HEK293 (cell line): ENCODE results near the gene GPHN.

Source experiments
- CTCF ChIP-seq: fragments of 450-650 bp; formaldehyde crosslinking; IDR thresholded peaks from 2 replicates; pipeline ENCODE4 v1.5.1; 2016; ENCODE audit warnings: missing biosample characterization, missing genetic modification characterization
- ZBTB1 ChIP-seq: fragments of 450-650 bp; formaldehyde crosslinking; IDR thresholded peaks from 2 replicates; pipeline ENCODE4 v1.5.1; 2016; ENCODE audit warnings: missing biosample characterization, missing genetic modification characterization
- ZNF274 ChIP-seq, 2 experiments: fragments of 200-500 bp in 1 of 2; fragments of 450-650 bp in 1 of 2; sonication (Bioruptor generic) in 1 of 2; formaldehyde crosslinking in 1 of 2; IDR thresholded peaks; 2 replicates each; pipeline versions ENCODE4 v1.5.1 to v1.6.1; 2014 to 2016; ENCODE audit warnings: borderline replicate concordance in 1 of 2, inconsistent platforms in 1 of 2, low read length in 1 of 2, missing biosample characterization in 1 of 2, missing genetic modification characterization in 1 of 2
- ZNF639 ChIP-seq: fragments of 450-650 bp; formaldehyde crosslinking; IDR thresholded peaks from 2 replicates; pipeline ENCODE4 v1.5.1; 2016; ENCODE audit warnings: missing biosample characterization, missing genetic modification characterization

GRCh38 chr14:66634876-66635275 lies 126.9 kb downstream of the GPHN start:
- TF ChIP-seq CTCF (tag by site-specific recombination), result no peak
- TF ChIP-seq ZNF639 (tag by site-specific recombination), result no peak
- no peak for TF ChIP-seq ZBTB1 (tag by site-specific recombination)
- no peak for TF ChIP-seq ZNF274 (IDR thresholded peaks at IDR 0.05; ENCODE audit: low read length)
- no peak for TF ChIP-seq ZNF274 (tag by site-specific recombination; IDR thresholded peaks at IDR 0.05; ENCODE audit: borderline replicate concordance)
